ENCODE data around the gene TSGA10IP.

The TSGA10IP gene

DNA sequence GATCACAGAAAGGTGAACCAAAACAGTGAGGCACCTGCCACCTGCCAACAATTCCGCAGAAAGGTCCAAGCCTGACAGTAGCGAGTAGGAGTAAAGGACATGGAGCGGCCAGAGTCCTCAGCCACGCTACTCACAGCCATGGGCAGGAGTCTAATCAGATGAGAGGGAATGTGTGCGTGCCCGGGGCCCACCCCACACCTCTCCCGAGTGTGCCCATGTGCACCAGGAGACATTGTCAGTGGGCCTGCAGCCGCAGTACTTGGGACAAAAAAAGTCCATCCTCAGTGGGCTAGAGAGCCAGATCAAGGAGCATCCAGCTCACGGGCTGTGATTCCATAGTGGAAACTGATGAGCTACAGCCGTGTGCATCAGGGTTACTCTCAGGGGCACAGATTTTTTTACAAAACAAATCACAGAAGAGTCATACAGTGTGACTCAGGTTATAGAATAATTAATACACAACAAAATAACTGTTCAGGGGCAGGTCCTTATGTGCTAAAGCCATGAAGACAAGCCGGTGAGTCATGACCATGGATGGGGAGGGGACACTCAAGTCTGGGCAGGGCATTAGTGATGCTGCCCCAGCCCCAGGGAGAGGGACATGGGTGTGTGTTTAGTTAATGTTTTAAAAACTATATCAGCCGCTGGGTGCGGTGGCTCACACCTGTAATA is 28.3 kb downstream of the TSGA10IP start:
- no peak for DNase-seq (ENCODE audit: low read depth in 2 of 3, low spot score in 1 of 3)

DNA sequence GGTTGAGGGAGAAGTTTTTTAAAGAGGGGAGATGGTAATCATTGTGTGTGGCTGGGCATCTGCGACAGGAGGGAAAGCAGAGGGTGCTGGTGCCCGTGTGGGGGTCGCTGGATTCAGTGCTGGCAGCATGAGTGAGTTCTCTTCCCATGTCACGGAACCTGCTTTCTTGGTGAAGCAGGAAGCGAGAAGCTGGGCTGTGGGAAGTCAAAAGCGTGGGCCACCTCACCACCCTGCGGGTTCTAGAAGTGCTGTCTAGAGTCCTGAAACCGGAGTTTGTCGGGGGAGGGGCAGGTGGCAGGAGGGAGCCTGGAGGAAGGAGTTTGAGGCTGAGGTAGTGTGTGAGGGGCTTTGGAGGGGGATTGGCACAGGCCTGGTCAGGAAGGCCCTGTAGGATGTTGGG is 30.5 kb downstream of the TSGA10IP start:
- no peak for DNase-seq (ENCODE audit: low read depth in 2 of 3, low spot score in 1 of 3)

DNA sequence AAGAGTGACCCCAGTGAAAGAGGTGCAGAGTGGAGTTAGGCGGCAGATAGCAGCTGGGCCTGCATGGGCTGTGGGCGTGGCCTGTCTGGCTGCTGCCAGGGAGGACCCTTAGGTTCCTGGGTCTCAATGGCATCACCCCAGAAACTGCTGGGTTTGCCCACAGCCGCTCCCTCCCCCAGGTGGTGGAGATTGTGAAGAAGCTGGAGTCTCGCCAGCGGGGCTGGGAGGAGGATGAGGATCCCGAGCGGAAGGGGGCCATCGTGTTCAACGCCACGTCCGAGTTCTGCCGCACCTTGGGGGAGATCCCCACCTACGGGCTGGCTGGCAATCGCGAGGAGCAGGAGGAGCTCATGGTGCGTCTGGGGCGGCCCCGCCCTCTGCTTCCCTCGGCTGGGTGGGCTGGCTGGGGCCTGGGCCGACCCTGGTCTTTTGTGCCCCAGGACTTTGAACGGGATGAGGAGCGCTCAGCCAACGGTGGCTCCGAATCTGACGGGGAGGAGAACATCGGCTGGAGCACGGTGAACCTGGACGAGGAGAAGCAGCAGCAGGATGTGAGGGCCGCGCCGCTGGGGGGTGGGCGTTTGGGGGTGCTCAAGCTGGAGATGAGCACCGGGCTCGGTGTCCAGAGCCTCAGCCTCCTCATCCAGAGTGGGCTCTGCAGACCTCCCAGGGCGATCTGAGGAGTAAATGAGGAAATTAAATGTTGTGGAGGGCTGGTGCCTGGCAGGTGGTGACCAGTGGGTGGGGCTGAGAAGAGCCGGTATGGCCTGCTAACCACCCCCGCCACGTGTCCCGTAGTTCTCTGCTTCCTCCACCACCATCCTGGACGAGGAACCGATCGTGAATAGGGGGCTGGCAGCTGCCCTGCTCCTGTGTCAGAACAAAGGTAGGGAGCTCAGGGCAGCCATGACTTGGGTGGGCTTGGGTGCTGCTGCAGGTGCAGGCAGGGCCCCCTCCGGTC is 31.2 kb downstream of the TSGA10IP start:
- no peak for DNase-seq (ENCODE audit: low read depth in 2 of 3, low spot score in 1 of 3)

DNA sequence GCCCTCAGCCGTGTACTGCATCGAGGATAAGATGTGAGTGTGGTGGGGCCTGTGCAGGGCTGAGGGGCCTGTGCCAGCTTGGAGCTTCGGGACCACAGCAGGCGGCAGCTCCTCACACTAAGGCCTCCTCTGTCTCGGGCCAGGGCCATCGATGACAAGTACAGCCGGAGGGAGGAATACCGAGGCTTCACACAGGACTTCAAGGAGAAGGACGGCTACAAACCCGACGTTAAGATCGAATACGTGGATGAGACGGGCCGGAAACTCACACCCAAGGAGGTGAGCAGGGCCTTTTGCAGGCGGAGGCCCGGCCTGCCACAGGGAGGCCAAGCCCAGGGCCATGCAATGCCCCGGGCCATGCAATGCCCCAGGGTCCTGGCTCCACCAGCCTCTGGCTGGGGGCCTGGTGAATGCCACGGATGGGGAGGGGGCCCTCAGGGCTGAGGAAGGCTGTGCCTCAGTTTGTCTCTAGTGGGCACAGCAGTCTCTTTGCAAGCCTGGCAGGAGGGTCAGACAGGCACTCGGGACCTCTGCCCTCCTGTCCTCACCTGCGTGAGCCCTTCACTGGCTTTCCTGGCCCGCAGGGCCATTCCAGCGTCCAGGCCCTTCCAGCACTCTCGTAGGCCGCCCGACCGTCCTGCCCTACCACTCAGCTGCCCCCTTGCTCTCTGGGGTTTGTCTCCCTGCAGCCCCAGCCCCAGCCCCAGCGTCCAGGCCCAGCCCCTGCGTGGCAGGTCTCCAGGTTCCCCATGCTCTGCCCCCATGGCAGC is 32.5 kb downstream of the TSGA10IP start:
- DNase-seq (ENCODE audit: low read depth in 2 of 3, low spot score in 1 of 3), result no peak

DNA sequence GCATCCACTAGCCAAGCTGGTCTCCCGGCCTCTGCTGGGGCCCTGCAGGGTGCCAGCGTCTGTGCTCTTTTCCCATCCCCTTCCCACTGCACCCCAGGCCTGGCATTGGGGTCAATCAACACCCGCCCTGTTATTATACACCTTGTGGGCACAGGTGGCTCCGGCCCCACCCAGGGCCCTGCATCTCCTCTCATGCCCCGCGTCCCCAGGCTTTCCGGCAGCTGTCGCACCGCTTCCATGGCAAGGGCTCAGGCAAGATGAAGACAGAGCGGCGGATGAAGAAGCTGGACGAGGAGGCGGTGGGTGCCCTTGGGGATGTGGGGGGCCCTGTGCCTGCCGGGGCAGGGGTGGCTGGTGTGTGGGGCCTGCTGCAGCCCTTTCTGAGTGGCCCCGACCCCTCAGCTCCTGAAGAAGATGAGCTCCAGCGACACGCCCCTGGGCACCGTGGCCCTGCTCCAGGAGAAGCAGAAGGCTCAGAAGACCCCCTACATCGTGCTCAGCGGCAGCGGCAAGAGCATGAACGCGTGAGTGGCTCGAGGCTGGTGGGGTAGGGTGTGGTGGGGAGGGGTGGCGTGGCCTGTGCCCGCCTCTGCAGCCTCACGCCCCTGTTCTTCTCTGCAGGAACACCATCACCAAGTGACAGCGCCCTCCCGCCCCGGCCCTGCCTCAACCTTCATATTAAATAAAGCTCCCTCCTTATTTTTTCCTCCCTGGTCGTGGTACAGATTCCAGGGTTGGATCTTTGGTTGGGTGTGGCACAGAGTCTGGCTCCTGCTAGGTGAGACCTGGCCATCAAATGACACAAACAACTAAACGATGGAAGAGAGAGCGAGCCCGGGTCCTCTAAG is 33.3 kb downstream of the TSGA10IP start:
- no peak for DNase-seq (ENCODE audit: low read depth in 2 of 3, low spot score in 1 of 3)

DNA sequence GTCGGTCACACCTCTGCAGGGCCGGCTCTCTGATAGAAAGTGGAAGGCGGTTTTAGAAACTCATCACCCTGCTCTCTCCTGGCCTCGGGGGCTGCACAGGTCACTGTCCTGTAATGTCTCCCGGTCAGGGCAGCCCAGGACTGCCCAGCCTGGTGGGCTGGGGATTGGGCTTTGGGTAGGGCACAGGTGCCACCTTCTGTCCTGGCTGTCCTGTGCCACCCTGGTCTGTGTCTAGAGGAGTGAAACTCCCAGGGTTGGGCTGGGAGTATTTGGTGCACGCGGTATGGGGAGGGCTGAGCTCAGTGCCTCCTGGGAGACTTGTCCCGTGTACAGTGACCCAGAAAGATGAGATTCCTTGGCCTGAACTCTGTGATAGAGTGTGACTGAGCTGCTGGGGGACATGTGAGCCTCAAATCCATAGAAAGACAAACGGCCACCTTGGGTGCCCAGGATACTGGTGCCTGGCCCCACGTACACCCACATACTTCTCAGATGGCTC is 34.0 kb downstream of the TSGA10IP start:
- no peak for DNase-seq (ENCODE audit: low read depth in 2 of 3, low spot score in 1 of 3)

DNA sequence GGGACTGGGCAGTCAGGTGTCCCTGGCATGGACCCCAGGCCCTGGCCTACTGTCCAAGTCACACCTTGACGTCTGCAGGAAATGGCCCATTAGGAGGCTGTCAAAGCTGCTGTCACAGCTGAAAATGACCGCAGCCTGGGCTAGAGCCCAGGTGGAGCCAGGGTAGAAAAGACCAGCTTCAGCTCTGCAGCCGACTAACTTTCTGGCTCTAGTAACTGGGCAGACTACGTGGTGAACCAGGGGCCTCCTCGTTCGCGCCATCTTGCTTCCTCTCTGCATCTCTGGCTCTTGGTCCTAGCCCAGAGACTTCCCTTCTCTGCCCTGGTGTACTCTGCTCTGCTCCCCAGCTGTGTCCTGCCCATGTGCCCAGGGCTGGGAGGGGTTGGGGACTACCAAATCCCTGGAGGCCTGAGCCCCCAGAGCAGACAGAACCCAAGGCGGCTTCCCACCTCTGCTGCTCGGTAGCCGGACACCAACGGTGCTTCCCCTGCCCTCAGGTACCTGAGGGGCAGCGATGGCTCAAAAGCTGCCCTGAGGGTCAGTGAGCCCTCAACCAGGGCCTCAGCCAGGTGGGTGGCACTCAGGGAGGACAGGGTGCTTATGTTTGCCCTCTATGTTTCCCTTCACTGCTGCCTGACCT is 35.9 kb downstream of the TSGA10IP start:
- DNase-seq (ENCODE audit: low read depth in 2 of 3, low spot score in 1 of 3), result no peak

DNA sequence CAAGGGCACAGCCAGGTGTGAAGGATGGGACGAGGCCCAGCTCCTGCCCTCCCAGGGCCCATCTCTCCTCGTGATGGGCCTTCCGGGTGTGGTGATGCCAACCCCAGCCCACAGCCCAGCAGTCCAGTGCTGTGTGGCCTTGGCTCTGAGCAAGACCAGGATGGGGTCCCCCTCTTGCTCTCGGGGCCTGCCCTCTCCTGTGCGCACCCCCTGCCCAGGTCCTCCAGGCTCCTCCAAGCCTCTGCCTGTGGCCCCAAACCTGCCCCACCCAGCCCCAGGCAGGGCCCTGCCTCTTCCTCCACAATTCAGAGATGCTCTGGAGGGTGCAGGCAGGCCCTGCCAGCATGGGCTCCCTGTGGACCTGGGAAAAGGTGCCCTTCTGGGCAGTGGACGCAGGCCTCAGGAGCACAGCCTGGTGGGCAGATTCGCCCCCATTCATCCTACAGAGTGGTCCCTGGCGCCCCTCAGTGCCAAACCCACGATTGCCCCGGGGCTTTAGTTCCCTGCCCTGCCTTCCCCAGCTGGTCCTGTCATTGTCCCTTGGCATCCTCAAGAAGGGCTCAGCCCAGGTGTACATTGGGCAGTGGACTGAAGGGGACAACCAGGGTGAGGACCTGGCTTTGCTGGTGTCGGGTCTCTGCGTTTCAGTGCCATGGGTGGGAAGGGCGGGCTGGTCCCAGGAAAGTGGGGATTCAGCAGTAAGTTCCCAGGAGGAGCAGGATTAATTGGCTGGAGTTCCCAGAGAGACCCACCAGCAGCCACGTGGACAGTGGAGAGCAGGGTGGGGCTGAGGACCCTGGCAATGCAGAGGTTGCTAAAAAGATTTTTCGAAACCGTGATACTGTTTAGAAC is 36.9 kb downstream of the TSGA10IP start:
- no peak for DNase-seq (ENCODE audit: low read depth in 2 of 3, low spot score in 1 of 3)

DNA sequence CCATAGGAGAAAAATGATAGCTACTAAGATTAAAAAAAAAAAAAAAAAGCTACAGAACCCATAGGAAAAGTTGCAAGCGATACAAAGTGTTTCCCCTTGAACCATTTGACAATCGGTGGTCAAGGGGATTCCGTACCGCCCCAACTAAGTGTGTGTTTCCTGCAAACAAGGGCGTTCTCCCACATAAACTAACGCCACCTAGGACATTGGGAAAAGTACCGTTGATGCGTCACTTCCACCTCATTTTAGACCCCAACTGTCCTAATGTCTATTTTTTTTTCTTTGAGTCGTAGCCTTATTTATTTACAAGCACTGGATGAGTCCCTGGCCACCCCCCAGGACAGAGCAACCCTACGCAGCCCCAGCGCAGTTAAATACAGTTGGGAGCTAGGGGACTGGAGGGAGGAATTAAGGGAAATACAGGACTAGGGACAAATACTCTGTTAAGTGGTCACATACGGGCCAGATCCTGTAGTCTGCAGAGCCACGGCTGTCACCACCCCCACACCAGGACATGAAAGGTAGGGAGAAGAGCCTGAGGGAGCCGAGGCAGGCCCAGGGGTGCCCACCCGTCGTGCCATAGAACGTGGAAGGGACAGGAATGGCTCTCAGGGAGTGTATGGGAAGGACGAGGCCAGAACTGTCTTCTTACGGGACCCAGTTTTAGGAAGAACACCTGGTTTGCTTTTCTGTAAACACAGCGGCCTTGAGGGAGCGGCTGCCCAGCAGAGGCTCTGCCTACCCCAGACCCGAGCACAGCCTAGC is 37.7 kb downstream of the TSGA10IP start:
- DNase-seq (ENCODE audit: low read depth in 2 of 3, low spot score in 1 of 3), result no peak

DNA sequence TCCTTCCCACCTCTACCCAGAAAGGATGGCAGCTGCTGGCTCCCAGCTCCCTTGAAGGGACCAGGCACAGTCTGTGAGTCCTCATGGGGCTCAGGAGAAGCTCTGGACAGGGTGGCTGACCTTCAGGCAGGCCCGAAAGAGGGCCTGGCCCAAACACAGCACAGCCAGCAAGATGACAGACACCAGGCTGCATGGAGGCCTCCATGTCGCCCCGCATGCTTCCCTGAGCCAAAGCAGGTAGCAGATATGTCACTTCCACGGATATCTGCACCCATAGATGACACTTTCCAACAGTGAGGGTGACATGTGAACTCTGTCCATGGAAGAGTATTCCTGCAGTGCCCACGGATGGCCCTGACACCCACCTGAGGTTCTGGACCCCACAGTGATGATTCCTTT is 38.3 kb downstream of the TSGA10IP start:
- no peak for DNase-seq (ENCODE audit: low read depth in 2 of 3, low spot score in 1 of 3)

DNA sequence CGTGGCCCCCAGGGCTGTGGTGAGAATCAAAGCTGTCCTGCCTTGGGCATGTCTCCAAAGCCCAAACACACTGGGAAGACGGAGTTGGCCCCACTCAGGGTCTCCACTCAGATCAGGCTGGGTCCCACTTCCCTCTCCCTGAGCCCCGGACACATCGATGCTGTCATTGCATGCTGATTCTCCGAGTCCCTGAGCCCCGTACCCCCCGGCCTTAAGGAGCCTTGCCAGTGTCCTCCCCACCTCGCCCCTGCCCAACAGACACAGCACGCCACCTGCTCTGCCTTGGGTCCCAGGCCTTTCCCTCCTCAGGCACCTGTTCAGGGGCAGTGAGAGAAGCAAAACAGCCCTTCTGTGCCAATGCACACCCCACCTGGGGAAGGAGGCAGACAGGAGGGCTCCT is 42.1 kb downstream of the TSGA10IP start:
- no peak for DNase-seq (ENCODE audit: low read depth in 2 of 3, low spot score in 1 of 3)

DNA sequence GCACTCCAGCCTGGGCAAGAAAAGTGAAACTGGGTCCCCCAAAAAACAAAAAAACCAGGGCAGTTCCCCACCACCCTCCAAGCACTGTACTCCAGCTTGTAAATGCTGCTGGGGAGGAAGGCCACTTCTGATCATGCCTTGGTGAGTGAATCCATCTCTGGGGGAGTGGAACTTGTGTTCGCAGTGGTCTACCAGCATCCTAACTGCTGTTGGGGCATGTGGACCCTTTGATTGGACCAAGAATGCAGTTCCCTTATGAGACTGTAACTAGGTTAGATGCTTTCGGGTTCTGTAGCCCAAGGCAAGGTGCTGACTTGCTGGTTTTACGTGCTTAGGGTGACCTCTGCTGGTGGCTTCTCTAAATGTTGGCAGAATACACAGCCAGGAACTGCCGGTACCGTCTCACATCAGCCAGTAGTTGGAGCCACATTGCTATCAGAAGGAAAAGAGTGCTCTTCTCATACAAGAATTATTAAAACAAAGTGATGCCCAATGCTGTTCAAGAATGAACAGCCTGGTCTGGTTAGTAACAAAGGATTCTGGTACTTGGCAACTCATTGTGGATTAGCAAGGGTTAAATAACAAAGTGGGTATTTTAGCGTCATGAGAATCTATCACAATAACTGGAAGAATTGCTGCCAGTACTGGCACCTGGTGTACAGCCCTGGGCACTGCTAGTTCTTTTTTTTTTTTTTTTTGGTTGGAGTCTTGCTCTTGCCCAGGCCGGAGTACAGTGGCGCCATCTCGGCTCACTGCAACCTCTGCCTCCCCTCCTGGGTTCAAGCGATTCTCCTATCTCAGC is 43.7 kb downstream of the TSGA10IP start:
- peak; percentile 84 to 95 (median 85) for DNase-seq (ENCODE audit: low read depth in 2 of 3, low spot score in 1 of 3)

DNA sequence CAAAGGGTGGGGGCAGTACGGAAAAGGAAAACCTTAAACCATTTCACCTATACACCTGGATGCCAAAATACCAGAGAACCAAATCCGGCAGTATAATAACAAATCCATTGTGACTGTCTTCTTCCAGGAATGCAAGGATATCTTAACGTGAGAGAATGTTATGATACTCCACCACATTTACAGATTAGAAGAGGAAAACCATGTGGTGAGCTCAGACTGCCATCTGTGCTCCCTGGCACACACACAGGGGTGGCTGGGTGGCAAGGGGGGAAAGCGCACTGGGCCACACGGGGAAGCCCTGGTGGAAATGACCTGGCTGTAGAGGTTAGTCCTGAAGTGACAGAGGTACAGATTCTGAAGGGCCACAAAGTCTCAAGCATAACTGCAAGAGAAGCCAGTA is 46.8 kb downstream of the TSGA10IP start:
- DNase-seq (ENCODE audit: low read depth in 2 of 3, low spot score in 1 of 3), result no peak

DNA sequence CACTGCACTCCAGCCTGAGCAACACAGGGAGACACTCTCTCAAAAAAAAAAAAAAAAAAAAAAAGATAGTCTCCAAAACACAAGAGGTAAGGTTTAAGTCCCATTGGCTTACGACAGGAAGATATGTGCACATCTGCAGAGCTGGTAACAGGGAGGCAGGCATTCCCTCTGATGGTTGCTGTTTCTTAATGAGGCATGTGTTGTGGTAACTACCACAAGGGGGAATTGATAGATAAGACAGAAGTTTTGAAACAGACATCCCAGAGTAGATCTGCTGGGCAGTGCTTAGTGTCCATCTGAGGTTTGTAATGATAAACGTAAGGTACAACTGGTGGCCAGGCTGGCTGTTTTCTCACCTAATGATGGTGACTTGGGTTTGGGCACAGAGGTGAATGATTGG is 52.0 kb downstream of the TSGA10IP start:
- DNase-seq (ENCODE audit: low read depth in 2 of 3, low spot score in 1 of 3), result no peak

DNA sequence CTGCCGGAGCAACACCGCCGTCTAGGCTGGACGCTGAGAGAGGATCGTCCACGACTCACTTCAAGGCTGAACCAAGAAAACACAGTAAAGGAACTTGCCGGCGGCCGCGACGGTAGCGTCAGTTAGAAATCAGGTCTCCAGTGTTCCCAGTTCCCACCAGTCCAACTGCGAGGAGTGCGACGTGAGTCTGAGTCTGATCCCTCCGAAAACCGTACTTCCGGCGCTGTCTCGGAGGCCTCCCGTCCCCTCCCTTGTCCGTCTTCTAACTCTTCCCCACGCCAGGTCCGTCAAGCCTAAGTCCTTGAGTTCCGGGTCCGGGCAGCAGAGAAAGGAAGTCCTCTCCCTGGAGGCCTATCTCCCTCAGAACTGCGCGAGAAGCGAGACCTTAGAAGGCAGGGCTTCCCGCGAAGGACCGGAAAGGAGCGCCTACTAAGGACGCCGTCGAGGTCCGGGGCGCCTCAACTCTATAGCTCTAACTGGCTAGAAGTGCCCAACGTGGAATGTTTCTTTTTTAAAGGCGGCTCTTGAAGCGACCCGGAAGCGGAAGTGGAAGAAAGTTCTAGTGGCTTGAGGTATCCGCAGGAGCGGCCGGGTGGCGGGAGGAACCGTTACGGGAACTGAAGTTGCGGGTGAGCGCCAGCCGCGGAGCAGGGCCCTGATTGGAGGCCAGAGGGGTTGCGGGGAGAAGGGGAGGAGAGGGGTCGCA is 56.8 kb downstream of the TSGA10IP start, which contains the start of the genes BANF1 and EIF1AD:
Gene BANF1 (plus strand): TSS at position 562 of the 706 bp plus-strand sequence. CDS start 748 bp downstream, outside the sequence.
Gene EIF1AD (minus strand): TSS at position 216 of the 706 bp plus-strand sequence. CDS start 1,768 bp downstream, outside the sequence.
- DNase-seq (ENCODE audit: low read depth in 2 of 3, low spot score in 1 of 3), result peak; percentile 88 to 96 (median 94)

DNA sequence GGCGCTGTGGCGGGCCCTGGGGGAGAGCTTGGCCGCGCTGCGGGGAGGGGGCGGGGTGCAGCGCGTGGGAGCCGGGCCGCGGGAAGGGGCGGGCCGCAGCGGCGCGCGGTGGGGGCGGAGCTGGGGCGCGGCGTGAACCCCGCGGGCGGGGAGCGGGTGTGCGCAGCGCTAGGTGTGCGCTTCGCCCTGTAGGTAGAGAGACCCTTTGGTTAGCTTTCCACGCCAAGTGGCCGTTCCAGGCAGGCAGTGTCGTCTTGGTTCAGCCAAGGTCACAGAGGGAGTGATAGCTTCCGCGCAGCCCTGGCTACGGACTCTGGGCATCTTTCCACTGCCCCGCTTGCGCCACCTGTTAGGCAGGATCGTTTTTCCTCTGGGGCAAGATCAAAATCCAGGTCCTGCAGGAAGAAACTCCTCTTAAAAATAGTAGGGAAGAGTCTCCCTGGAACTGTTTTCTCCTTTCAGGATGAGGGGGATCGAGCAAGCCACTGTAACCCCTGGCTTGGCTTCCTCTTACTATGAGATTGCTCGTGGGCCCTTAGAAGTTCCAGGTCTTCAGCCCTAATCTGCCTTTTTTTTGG is 57.5 kb downstream of the TSGA10IP start:
- no peak for DNase-seq (ENCODE audit: low read depth in 2 of 3, low spot score in 1 of 3)

Measured in stimulated activated CD4-positive, alpha-beta T cell treated with anti-CD3 and anti-CD28 coated beads, Interleukin-12 subunit alpha, Interleukin-12 subunit beta, amount 100 ng/mL, for 48 hours (primary cell).